PC-9 (cell line): ENCODE results near the gene RAB3B. TPM values are rescaled to one million over a fixed set of nuclear protein-coding genes. Genes with fewer than 3 reads are reported as not detected.

Experiments
- BruUV-seq: library from RNA; stranded (reverse); fragments of 400-500 nt; replicated peaks from 2 replicates; lab custom pipeline; 2021; lab: Mats Ljungman, UMichigan
- CTCF ChIA-PET: fragments of 300-600 bp; sonication (Branson Sonifier 250); formaldehyde crosslinking; loops from one replicate; lab custom pipeline; 2022; ENCODE audit warnings: antibody characterized with exemption; lab: Charles Lee
- POLR2A ChIA-PET: fragments of 300-600 bp; sonication (Branson Sonifier 250); formaldehyde crosslinking; loops from one replicate; lab custom pipeline; 2022; ENCODE audit warnings: antibody characterized with exemption; ENCODE audit not compliant: unreplicated experiment; lab: Charles Lee
- DNase-seq, 2 experiments: peaks; one replicate each; pipeline versions ENCODE4 v3.0.0 to v3.0.0-alpha.2; 2015 to 2022; ENCODE audit warnings: mixed read lengths in 1 of 2
- H2AFZ ChIP-seq: fragments of 200-600 bp; sonication (generic); 2 replicates; pipeline ENCODE4 v1.8.1; 2017; ENCODE audit warnings: antibody characterized with exemption
- H3F3A ChIP-seq: fragments of 200-600 bp; sonication (generic); 2 replicates; pipeline ENCODE4 v1.8.1; 2017; ENCODE audit warnings: antibody characterized with exemption, mild to moderate bottlenecking, low read depth; ENCODE audit not compliant: insufficient read depth
- H3K27ac ChIP-seq: fragments of 200-600 bp; sonication (generic); 2 replicates; pipeline ENCODE4 v1.6.1; 2016; ENCODE audit warnings: mixed run types
- H3K27me3 ChIP-seq: fragments of 200-600 bp; sonication (generic); 2 replicates; pipeline ENCODE4 v1.6.1; 2016; ENCODE audit warnings: low read depth, mixed run types; ENCODE audit not compliant: insufficient read depth
- H3K36me3 ChIP-seq: fragments of 200-600 bp; sonication (generic); 2 replicates; pipeline ENCODE4 v1.6.1; 2016; ENCODE audit warnings: low read depth, mixed run types
- H3K4me1 ChIP-seq: fragments of 200-600 bp; sonication (generic); replicated peaks from 2 replicates; pipeline ENCODE4 v1.6.1; 2016; ENCODE audit warnings: mixed run types; ENCODE audit not compliant: insufficient read depth
- H3K4me2 ChIP-seq: fragments of 200-600 bp; sonication (generic); 2 replicates; pipeline ENCODE4 v1.6.1; 2017; ENCODE audit warnings: mixed run types
- H3K4me3 ChIP-seq: fragments of 200-600 bp; sonication (generic); 2 replicates; pipeline ENCODE4 v1.6.1; 2016; ENCODE audit warnings: mixed run types
- H3K79me2 ChIP-seq: fragments of 200-600 bp; sonication (generic); 2 replicates; pipeline ENCODE4 v1.6.1; 2017; ENCODE audit warnings: low read depth, mixed run types
- H3K9me2 ChIP-seq: fragments of 200-600 bp; sonication (generic); 2 replicates; pipeline ENCODE4 v1.8.1; 2017; ENCODE audit warnings: mild to moderate bottlenecking; ENCODE audit not compliant: insufficient read depth
- H3K9me3 ChIP-seq: fragments of 200-600 bp; sonication (generic); 2 replicates; pipeline ENCODE4 v1.8.1; 2016; ENCODE audit warnings: low read depth; ENCODE audit not compliant: insufficient read depth
- H4K20me1 ChIP-seq: fragments of 200-600 bp; sonication (generic); 2 replicates; pipeline ENCODE4 v1.8.1; 2017; ENCODE audit not compliant: insufficient read depth
- EZH2 ChIP-seq: fragments of 200-600 bp; sonication (generic); IDR thresholded peaks from 2 replicates; pipeline ENCODE4 v1.8.0; 2017; ENCODE audit warnings: antibody characterized with exemption, low read depth
- intact Hi-C: fragments of 100-400 bp; cut with micrococcal nuclease; formaldehyde crosslinking; loops from one replicate; pipeline ENCODE4 v1.10.0; 2022; ENCODE audit not compliant: unreplicated experiment
- total RNA-seq: library from RNA; stranded (reverse); gene quantifications from 2 replicates; pipeline ENCODE4 v1.2.3, GENCODE V29; 2021
- TF ChIP-seq, protein P1 (sequence below): fragments of 200-600 bp; sonication (generic); conservative IDR thresholded peaks from 2 replicates; pipeline ENCODE4 v1.6.1; 2017; ENCODE audit warnings: mixed run types, antibody characterized with exemption, mild to moderate bottlenecking, moderate library complexity

Gene RAB3B
- total RNA-seq, 1 experiment from 2014 or later: 2.6 TPM

DNA sequence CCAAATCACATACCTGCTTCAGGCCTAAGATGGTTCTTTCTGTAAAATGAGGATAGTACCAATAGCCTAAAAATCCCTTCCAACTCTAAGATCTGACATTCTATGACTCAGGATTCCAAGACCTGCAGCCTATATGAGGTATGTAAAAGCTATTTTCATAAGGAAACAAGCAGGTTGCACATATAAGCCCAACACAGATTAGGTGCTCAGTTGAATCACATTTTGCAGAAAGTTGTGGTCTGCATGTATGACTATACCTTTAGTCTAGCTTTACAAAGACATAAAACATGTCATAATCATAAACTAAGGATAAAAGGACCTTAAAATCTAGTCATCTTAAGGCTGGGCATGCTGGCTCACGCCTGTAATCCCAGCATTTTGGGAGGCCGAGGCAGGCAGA lies 35.8 kb upstream of the RAB3B start:
- Histone ChIP-seq H3K4me3 (no peak overlapping the region), H3K27ac (no peak overlapping the region), H3K4me1 (peaks cover under 1% of the 10 kb centered on the region; the same call in 1 of the 2 replicates), H3K79me2 (peaks cover 10% of the 10 kb centered on the region), H2AFZ (no peak overlapping the region), H3K9me3 (no peaks in the 10 kb centered on the region), H4K20me1 (peaks cover 10% of the 10 kb centered on the region), H3K27me3 (no peaks in the 10 kb centered on the region), H3K9me2 (no peaks in the 10 kb centered on the region), H3K36me3 (peaks cover 4% of the 10 kb centered on the region; the same call in 1 of the 2 replicates), H3F3A (no peaks in the 10 kb centered on the region), H3K4me2 (no peak overlapping the region)
- BruUV-seq: no TSS peak
- no peak for DNase-seq
- no peak for TF ChIP-seq EZH2
- TF ChIP-seq, protein P1, sequence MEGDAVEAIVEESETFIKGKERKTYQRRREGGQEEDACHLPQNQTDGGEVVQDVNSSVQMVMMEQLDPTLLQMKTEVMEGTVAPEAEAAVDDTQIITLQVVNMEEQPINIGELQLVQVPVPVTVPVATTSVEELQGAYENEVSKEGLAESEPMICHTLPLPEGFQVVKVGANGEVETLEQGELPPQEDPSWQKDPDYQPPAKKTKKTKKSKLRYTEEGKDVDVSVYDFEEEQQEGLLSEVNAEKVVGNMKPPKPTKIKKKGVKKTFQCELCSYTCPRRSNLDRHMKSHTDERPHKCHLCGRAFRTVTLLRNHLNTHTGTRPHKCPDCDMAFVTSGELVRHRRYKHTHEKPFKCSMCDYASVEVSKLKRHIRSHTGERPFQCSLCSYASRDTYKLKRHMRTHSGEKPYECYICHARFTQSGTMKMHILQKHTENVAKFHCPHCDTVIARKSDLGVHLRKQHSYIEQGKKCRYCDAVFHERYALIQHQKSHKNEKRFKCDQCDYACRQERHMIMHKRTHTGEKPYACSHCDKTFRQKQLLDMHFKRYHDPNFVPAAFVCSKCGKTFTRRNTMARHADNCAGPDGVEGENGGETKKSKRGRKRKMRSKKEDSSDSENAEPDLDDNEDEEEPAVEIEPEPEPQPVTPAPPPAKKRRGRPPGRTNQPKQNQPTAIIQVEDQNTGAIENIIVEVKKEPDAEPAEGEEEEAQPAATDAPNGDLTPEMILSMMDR: no peak
- CTCF ChIA-PET: no interaction called here
- POLR2A ChIA-PET: no interaction called here
- intact Hi-C loops: no loop called here

DNA sequence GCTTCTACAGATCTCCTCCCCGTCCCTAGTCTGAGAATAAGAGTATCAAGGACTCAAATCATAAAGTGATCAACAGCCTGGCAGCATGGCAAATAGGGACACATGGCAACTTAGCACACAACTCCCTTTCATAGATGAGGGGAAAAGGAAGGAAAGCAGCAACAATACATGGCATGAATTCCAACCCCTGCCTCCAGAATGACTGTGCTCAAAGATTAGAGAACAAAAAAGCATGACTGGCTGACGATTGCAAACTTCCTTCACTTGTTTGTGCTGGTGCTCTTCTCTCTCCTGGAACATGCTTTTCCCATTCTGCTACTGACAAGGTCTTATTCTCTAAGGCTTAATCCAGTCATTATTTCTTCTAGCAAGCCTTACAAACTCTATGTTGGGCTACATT lies 31.6 kb upstream of the RAB3B start:
- no peak overlapping the region for H3K4me2 ChIP-seq
- H4K20me1 ChIP-seq: no peaks in the 10 kb centered on the region
- no peaks in the 10 kb centered on the region for H3K27me3 ChIP-seq
- no peak overlapping the region for H3K27ac ChIP-seq
- no peak for DNase-seq
- H3K4me3 ChIP-seq: no peak overlapping the region
- peaks cover 12% of the 10 kb centered on the region; the same call in 1 of the 2 replicates for H3K36me3 ChIP-seq
- H3K79me2 ChIP-seq: no peaks in the 10 kb centered on the region
- intact Hi-C loops: no loop called here
- ChIA-PET POLR2A (no interaction called here), CTCF (no interaction called here)
- no TSS peak for BruUV-seq
- TF ChIP-seq, protein P1: no peak
- TF ChIP-seq EZH2: no peak
- no peaks in the 10 kb centered on the region for H3K4me1 ChIP-seq
- H3K9me3 ChIP-seq: no peaks in the 10 kb centered on the region
- no peaks in the 10 kb centered on the region for H3K9me2 ChIP-seq
- no peak overlapping the region for H2AFZ ChIP-seq
- 0 out of 2 replicates have a peak, but pooled peaks cover 6% of the 10 kb centered on the region for H3F3A ChIP-seq

DNA sequence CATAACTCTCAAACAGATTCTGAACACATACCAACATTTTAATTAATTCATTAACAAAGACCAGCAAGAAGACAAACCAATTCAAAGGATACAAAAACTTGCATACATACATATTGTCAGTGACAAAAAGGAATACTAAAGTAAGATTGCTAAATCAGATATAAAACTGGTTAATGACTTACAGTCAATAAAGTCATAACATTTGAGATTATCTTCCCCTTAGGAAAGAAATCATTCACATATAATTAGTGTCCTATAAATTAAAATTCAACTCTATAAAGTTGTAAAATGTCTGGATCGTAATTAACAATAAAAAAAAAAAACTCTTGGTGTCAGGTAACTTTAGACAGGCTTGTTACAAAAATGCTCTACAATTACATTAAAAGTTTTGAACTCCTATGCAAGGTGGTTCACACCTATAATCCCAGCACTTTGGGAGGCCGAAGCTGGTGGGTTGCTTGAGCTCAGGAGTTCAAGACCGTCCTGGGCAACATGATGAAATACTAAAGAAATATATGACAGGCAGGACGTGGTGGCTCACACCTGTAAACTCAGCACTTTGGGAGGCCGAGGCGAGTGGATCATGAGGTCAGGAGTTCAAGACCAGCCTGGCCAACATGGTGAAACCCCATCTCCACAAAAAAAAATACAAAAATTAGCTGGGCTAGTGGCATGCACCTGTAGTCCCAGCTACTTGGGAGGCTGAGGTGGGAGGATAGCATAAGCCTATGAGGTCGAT lies 17.7 kb upstream of the RAB3B start:
- DNase-seq: no peak
- H3K9me3 ChIP-seq: no peaks in the 10 kb centered on the region
- intact Hi-C loops: loop anchor here (10.0 kb wide), 2 partner anchors 173 to 1233 kb away; no protein-coding TSS in a partner anchor
- no peaks in the 10 kb centered on the region for H4K20me1 ChIP-seq
- no peaks in the 10 kb centered on the region for H3F3A ChIP-seq
- BruUV-seq: no TSS peak
- POLR2A ChIA-PET: interaction anchor here (0.6 kb wide), 1 partner anchor 12 kb away, joined by 4 read pairs; no protein-coding TSS in a partner anchor
- no peak overlapping the region for H3K27ac ChIP-seq
- no peaks in the 10 kb centered on the region for H3K9me2 ChIP-seq
- H3K4me2 ChIP-seq: no peak overlapping the region
- CTCF ChIA-PET: no interaction called here
- no peaks in the 10 kb centered on the region for H3K27me3 ChIP-seq
- H2AFZ ChIP-seq: no peak overlapping the region
- peaks cover 7% of the 10 kb centered on the region; the same call in 1 of the 2 replicates for H3K4me1 ChIP-seq
- H3K4me3 ChIP-seq: no peak overlapping the region
- H3K36me3 ChIP-seq: no peaks in the 10 kb centered on the region
- no peaks in the 10 kb centered on the region for H3K79me2 ChIP-seq
- TF ChIP-seq, protein P1: no peak
- no peak for TF ChIP-seq EZH2
